Upper lobe of left lung (tissue), 6 donors: ENCODE results near the gene STRC. TPM values are rescaled to one million over a fixed set of nuclear protein-coding genes. Genes with fewer than 3 reads are reported as not detected.
"Not testable (repeated sequence)": the region's sequence is repeated elsewhere in the genome, so short reads cannot be mapped to it uniquely, and the experiment has no call there.

Experiments used
- ATAC-seq, 2 donors: fragments of 200-7000 bp; cut with Tn5 transposase; one replicate each; pipeline ENCODE4 v1.9.1; 2022; ENCODE audit warnings: mild to moderate bottlenecking in 2 of 2, moderate library complexity in 2 of 2; ENCODE audit not compliant: low FRiP score in 2 of 2
- DNase-seq, 2 donors: peaks; one replicate each; pipeline ENCODE4 v3.0.0-alpha.2; 2019 to 2020
- H3K27ac ChIP-seq, 4 donors: fragments of 200-600 bp; sonication (generic); one replicate each; pipeline ENCODE4 v1.5.1; 2016 to 2019
- H3K27me3 ChIP-seq, 4 donors: fragments of 200-600 bp; sonication (generic); one replicate each; pipeline ENCODE4 v1.5.1; 2017 to 2019
- H3K36me3 ChIP-seq, 4 donors: fragments of 200-600 bp; sonication (generic); one replicate each; pipeline ENCODE4 v1.5.1; 2016 to 2019
- H3K4me1 ChIP-seq, 4 donors: fragments of 200-600 bp; sonication (generic); one replicate each; pipeline ENCODE4 v1.5.1; 2018 to 2019
- H3K4me3 ChIP-seq, 4 donors: fragments of 200-600 bp; sonication (generic); one replicate each; pipeline ENCODE4 v1.5.1; 2017 to 2019; ENCODE audit warnings: mild to moderate bottlenecking in 2 of 4, moderate library complexity in 1 of 4
- H3K9me3 ChIP-seq, 4 donors: fragments of 200-600 bp; sonication (generic); one replicate each; pipeline ENCODE4 v1.5.1; 2018 to 2019
- EP300 ChIP-seq, 4 donors: sonication (generic); formaldehyde crosslinking; IDR thresholded peaks; one replicate each; pipeline ENCODE4 v1.5.1; 2017; ENCODE audit warnings: antibody characterized with exemption in 4 of 4, control low read depth in 2 of 4
- POLR2A ChIP-seq, 4 donors: fragments of 450-650 bp; IDR thresholded peaks; one replicate each; pipeline ENCODE4 v1.5.1; 2016 to 2017; ENCODE audit warnings: antibody characterized with exemption in 4 of 4, mild to moderate bottlenecking in 2 of 4
- POLR2AphosphoS5 ChIP-seq, 2 donors: sonication (generic); formaldehyde crosslinking; IDR thresholded peaks; one replicate each; pipeline ENCODE4 v1.5.1; 2017; ENCODE audit warnings: antibody characterized with exemption in 2 of 2
- WGBS, 2 donors: methylation state at CpG; one replicate each; pipeline ENCODE4 v1.1.5; 2017 to 2018; 5-methylcytosine and 5-hydroxymethylcytosine counted together
- total RNA-seq, 6 donors: library from RNA; depleted of rRNA in 4 of 6; stranded (reverse); fragments of >200 nt in 4 of 6; gene quantifications; one replicate each; pipeline versions ENCODE4 v1.1.0 to v1.2.1, GENCODE V29; 2016 to 2021
- TF ChIP-seq, protein P1 (sequence below), 6 experiments: fragments of 450-650 bp in 4 of 6; fragments of 200-600 bp in 2 of 6; sonication (generic) in 2 of 6; IDR thresholded peaks; one replicate each; pipeline ENCODE4 v1.5.1; 2016 to 2019; ENCODE audit warnings: antibody characterized with exemption in 6 of 6
- donor health status: DM: no; HTN: no; CAD: no; lungs with moderate emphysema.
- donor health status: DM: no; HTN: yes; CAD: no; lungs with severe emphysema.

Gene STRC
- total RNA-seq, 6 donors from 2014 or later: 0.07 to 4.2 (median 1.0) TPM; not detected in 2

DNA sequence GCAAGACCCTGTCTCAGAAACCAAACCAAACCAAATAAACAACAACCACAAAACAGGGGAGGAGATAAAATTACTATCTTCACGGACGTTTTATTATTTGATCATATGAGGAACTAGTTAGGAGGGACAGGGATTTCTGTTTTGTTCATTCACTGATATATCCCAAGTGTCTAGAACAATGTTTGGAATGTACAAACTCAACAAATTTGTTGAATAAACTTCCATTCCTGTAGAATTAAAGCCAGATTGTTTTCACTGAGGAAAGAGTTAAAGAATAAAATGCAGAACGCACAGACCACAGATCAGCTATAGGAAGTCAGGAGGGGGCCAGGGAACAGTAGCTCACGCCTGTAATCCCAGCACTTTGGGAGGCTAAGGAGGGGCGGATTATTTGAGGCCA, 6.5 kb upstream of the STRC start:
- WGBS, 2 donors: 14 to 16% methylated on average over 5 of the region's 5 CpGs

DNA sequence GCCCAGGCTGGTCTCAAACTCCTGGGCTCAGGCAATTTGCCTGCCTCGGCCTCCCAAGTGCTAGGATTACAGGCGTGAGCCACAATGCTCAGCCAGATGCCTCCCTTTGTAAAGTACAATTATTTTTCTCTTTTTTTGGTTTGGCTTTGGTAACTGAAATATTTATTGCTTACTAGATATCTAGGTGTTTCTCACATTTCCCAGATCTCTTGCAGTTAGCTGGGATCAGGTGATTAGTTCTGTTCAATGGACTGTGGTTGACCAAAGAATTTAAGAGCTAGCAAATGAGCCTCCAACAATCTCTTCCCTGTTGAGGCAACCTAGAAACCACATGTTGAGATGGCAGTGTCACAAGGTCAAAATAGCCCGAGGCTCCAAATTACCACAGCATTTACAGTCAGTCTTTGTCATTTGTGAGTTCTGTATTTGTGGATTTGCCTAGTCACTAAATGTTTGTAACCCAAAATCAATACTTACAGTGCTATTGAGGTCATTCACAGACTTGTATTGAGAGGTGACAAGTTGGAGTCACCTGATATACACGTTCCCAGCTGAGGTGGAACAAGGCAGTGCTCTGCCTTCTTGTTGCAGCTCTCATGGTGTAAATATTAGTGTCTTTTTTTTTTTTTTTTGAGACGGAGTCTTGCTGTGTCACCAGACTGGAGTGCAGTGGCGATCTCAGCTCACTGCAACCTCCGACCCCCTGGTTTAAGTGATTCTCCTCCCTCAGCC, 3.6 kb upstream of the STRC start:
- 54 to 63% methylated on average over 6 to 7 of the region's 7 CpGs for WGBS, 2 donors
- not testable (repeated sequence) for H3K27ac ChIP-seq, H3K36me3 ChIP-seq, ATAC-seq, H3K4me1 ChIP-seq, H3K9me3 ChIP-seq, DNase-seq, H3K27me3 ChIP-seq, H3K4me3 ChIP-seq

More for the DNA sequence above, 6.5 kb upstream of the STRC start:
- Histone ChIP-seq H3K27me3 (no peaks in the 10 kb centered on the region), H3K4me3 (no peak overlapping the region), H3K27ac (no peak overlapping the region), H3K4me1 (no peaks in the 10 kb centered on the region), H3K36me3 (no peaks in the 10 kb centered on the region), H3K9me3 (no peaks in the 10 kb centered on the region)
- ATAC-seq (no peak), DNase-seq (no peak)
- TF ChIP-seq EP300 (IDR thresholded peaks at IDR 0.05): no peak
- TF ChIP-seq, protein P1, sequence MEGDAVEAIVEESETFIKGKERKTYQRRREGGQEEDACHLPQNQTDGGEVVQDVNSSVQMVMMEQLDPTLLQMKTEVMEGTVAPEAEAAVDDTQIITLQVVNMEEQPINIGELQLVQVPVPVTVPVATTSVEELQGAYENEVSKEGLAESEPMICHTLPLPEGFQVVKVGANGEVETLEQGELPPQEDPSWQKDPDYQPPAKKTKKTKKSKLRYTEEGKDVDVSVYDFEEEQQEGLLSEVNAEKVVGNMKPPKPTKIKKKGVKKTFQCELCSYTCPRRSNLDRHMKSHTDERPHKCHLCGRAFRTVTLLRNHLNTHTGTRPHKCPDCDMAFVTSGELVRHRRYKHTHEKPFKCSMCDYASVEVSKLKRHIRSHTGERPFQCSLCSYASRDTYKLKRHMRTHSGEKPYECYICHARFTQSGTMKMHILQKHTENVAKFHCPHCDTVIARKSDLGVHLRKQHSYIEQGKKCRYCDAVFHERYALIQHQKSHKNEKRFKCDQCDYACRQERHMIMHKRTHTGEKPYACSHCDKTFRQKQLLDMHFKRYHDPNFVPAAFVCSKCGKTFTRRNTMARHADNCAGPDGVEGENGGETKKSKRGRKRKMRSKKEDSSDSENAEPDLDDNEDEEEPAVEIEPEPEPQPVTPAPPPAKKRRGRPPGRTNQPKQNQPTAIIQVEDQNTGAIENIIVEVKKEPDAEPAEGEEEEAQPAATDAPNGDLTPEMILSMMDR (IDR thresholded peaks at IDR 0.05): no peak
- no peak for TF ChIP-seq POLR2A (IDR thresholded peaks at IDR 0.05)
- no peak for TF ChIP-seq POLR2AphosphoS5 (IDR thresholded peaks at IDR 0.05)

DNA sequence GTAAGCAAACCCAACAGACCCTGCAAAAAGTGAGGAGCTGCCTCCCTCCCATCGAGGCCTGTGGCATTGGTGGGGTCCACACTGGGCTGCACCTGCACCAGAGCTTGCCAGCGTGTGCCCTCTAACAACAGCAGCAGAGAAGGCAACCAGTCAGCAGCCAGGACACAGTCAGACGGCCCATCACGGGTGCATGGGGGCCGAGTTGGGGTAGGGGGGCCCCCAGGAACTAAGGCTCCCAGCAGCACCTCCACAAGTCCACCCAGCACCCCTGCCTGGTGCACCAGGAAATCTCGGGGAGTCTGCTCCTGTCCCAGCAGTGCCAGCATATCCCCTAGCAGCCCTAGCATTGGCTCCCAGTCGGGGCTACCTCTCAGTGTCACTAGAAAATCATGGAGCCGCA, 850 bp downstream of the STRC start:
- H3K27ac ChIP-seq, H3K36me3 ChIP-seq, H3K27me3 ChIP-seq, H3K9me3 ChIP-seq, H3K4me3 ChIP-seq, H3K4me1 ChIP-seq, ATAC-seq: not testable (repeated sequence)
- peak in 1 of 2 donors; percentile 60 for DNase-seq
- WGBS, 2 donors: no CpG with 5 or more reads among the region's 8 CpGs

DNA sequence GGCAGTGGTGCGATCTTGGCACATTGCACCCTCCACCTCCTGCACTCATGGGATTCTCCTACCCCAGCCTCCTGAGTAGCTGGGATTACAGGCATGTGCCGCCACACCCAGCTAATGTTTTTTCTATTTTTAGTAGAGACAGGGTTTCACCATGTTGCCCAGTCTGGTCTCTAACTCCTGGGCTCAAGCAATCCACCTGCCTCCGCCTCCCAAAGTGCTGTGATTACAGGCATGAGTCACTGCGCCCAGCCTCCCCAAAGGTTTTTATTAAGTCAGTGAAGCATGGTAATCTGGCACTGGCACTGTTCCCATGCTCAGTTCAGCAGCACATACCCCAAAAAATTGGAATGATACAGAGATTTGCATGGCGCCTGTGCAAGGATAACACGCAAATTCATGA, 16.4 kb downstream of the STRC start:
- H3K27me3 ChIP-seq, H3K9me3 ChIP-seq, H3K36me3 ChIP-seq, ATAC-seq, DNase-seq, H3K4me1 ChIP-seq, H3K27ac ChIP-seq, H3K4me3 ChIP-seq: not testable (repeated sequence)
- WGBS, 2 donors: 88 to 92% methylated on average over 6 of the region's 6 CpGs

DNA sequence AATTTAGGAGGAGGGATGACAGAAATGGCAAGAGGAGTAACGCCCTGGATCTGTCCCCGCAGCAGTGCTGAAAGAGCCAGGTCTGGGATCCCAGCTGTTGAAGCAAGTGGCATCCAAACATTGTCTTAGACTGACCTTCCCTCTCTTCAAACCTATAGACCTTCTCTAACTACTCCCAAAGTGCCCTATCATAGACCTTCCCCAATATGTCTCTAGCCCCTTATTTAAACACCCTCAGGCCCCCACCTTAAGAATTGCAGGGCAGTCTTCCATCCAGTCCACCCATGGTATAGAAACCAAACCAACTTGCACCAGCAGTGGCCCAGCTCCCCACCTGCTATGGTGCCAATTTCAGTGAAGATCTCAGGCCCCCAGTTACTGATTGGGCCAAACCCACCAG, 18.4 kb downstream of the STRC start:
- H3K27ac ChIP-seq, H3K9me3 ChIP-seq, H3K27me3 ChIP-seq, DNase-seq, H3K4me3 ChIP-seq, ATAC-seq, H3K4me1 ChIP-seq, H3K36me3 ChIP-seq: not testable (repeated sequence)
- no CpG with 5 or more reads among the region's 2 CpGs for WGBS, 2 donors

DNA sequence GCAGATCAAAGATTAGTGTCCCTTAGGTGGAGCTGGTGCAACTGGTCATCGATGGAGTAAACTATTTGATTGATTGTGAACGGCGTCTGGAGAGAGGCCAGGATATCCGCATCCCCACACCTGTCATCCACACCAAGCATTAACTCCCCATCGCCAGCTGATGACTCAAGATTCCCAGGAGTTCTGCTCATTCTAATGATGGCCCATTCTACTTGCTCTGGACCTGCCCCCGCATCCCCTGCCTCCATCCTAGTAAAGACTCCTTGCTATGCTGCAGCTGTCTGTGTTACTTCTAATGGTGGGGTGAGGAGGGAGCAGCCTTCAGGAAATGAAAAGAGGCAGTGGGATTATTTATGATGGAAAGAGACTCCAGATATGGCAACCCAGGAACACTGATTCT, 19.5 kb downstream of the STRC start:
- 88 to 89% methylated on average over 5 to 6 of the region's 6 CpGs for WGBS, 2 donors
- not testable (repeated sequence) for DNase-seq, H3K27ac ChIP-seq, H3K36me3 ChIP-seq, H3K27me3 ChIP-seq, H3K4me1 ChIP-seq, H3K4me3 ChIP-seq, H3K9me3 ChIP-seq, ATAC-seq

DNA sequence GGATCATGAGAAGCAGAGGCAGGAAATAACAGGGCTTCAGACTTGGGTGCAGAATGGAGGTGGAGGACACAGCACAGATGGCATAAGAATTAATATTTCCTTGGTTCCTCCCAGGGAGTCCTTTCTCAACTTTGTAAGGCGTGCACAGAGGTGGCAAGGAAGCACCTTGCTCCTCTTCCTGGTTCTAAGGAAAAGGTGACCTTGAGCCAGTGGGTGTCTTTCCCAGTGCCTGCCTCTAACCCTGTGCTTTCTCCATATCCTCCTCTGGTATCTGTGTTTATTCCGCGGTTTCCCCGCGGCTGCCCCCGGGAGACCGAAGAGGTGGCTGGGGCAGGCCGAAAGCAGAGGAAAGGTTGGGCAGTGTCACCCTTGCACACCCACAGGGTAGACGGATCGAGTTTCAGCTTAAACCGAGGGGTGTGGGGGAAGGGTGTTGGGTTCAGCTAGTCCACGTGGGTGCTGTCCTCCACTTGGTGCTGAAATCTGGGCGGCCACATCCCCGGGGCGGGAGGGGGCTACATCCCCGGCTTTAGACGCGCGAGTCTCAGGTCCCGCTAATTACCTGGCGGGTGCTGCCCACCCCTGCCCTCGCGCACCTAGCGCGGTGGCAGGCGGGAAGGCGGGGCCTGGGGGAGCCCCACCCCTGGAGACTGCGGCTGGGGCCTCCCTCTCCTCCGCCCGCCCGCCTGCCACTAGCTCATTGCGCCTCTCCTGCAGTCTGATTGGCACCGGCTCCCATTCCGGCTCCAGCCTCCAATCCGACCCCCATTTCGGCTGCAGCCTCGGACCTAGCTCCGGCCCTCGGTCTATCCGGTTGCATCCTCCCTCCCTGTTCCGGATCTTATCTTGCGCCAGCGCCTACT, 25.0 kb downstream of the STRC start, which contains the start of gene CKMT1B:
TSS of gene CKMT1B (plus strand) at position 700 of the 863 bp plus-strand sequence. CDS start 192 bp downstream, outside the sequence.
- not testable (repeated sequence) for H3K27ac ChIP-seq, H3K9me3 ChIP-seq, H3K36me3 ChIP-seq, H3K27me3 ChIP-seq, H3K4me1 ChIP-seq, DNase-seq, H3K4me3 ChIP-seq
- WGBS, 2 donors: no CpG with 5 or more reads among the region's 43 CpGs
- peak; percentile 22 to 78 for ATAC-seq

DNA sequence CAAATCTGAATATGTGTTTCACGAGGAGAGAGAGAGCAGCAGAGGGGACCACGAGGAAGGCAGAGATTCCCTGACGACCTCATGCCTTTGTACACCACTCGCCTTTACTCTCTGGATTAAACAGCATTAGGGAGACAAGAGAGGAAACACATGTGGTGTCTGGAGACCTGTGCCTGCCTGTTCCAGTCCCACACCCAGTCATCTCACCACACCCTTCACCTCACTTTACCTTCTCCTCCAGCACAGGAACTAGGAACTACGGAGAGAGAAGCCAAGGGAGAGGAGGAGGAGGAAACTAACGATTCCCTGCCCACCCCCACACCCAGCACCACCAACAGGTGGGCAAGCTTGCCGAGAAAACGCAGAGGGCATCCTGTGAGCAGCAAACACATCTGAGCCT, 25.8 kb downstream of the STRC start:
- H3K27me3 ChIP-seq, DNase-seq, H3K4me1 ChIP-seq, ATAC-seq, H3K27ac ChIP-seq, H3K4me3 ChIP-seq, H3K36me3 ChIP-seq, H3K9me3 ChIP-seq: not testable (repeated sequence)
- WGBS, 2 donors: 10% methylated on average over 4 of the region's 8 CpGs

DNA sequence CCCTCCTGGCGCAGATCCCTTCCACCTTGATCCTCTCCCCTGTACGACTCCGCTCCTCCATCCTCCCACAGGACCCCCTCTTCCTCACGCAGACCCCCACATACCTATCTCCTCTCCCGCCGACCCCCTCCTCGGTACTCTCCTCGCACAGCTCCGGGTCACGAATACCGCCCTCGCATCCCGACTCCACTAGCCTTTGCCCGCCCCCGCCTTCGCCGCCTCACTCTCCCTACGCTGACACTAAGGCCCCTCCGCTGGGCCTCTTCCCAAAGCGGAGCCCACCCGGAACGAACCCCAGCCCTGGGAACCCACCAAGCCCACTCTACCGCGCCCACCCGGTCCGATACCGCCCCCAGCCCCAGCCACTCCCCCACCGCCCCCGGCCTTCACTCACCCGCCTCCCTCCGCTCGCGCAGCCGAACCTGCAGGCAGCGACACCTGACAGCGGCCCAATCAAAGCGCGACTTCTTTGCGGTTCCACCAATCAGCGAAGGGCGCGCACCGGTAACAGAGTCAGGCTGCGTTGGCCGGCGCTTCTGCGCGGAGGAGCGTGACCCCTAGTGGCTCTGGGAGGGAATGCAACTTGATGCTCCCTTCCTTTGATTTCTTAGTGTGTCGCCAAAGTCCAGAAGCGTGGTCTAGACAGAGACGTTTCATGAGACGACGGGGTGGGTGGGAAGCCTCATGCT, 28.7 kb downstream of the STRC start, which contains the start of gene PPIP5K1:
TSS of gene PPIP5K1 (minus strand) at position 431 of the 689 bp plus-strand sequence. CDS start 5,704 bp downstream, outside the sequence.
- no CpG with 5 or more reads among the region's 54 CpGs for WGBS, 2 donors

DNA sequence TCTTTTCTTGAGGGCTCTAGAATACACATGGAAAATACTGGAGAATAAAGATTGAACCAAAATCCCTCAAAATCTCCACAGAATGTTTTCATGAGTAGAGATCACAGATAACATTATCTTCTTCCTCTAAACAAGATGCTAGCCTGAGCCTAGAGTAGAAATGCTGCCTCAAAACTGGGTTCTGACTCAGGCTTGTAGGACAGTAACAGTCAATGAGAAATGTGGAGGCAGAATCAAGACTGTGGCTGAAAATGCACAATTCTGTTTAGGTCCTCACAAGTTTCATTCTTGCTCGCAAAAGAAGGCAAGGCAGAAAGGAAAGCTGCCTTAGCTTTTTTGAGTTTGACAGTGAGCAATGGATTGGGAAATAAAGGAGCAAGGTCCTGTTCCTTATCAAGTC, 44.0 kb downstream of the STRC start:
- ATAC-seq, H3K4me1 ChIP-seq, H3K36me3 ChIP-seq, H3K9me3 ChIP-seq, H3K27ac ChIP-seq, DNase-seq, H3K27me3 ChIP-seq, H3K4me3 ChIP-seq: not testable (repeated sequence)
- no CpG with 5 or more reads among the region's 1 CpG for WGBS, 2 donors

More for the DNA sequence above, 28.7 kb downstream of the STRC start, which contains the start of gene PPIP5K1:
- H3K36me3 ChIP-seq, H3K27ac ChIP-seq, DNase-seq, H3K27me3 ChIP-seq, H3K9me3 ChIP-seq, H3K4me1 ChIP-seq, H3K4me3 ChIP-seq: not testable (repeated sequence)
- peak; percentile 97 to 99 for ATAC-seq

DNA sequence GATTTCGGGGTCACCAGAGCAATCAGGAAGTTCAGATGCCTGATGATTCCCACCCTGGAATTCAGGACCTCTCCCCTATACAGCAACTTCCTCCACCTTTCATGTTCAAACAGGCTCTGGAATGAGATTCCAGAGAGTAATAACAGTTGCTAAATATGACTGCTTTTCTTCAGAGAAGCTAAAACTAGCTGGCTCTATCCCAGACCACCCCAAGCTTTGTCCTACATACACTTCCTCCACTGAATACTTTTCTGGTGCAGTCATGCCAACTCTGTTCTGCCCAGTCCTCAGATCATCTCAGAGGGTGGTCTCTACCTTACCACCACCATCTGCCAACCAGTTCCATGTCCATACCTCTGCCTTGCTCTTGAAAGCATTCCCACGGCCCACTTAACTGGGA, 52.0 kb downstream of the STRC start:
- WGBS, 2 donors: no CpG with 5 or more reads among the region's 2 CpGs
- H3K27ac ChIP-seq, H3K4me1 ChIP-seq, DNase-seq, H3K4me3 ChIP-seq, H3K36me3 ChIP-seq, H3K9me3 ChIP-seq, ATAC-seq, H3K27me3 ChIP-seq: not testable (repeated sequence)
